Measurements from ENCODE around the gene CFB. TPM values are rescaled to one million over a fixed set of nuclear protein-coding genes. Genes with fewer than 3 reads are reported as not detected.
A peak's percentile ranks its signal among the peaks of the same experiment; 100 is the strongest.

The CFB gene
- total RNA-seq, 6 donors from 2014 or later = 15.0 to 199 (median 58.1) TPM

GRCh38 chr6:31967926-31968320, 22.0 kb downstream of the CFB start:
- 88% methylated on average over 3 of the region's 3 CpGs; no CpG with 5 or more reads in 1 of the 2 donors for WGBS, 2 donors
- no peak for ATAC-seq (ENCODE audit: low FRiP score in 2 of 2)
- no peak overlapping the region for H3K4me3 ChIP-seq
- peaks cover 14 to 29% (median 19%) of the 10 kb centered on the region in 4 donors for H3K4me1 ChIP-seq
- H3K27ac ChIP-seq = no peak overlapping the region
- peaks cover 43 to 81% (median 70%) of the 10 kb centered on the region in 4 donors for H3K36me3 ChIP-seq
- H3K9me3 ChIP-seq = no peaks in the 10 kb centered on the region
- H3K27me3 ChIP-seq = no peaks in the 10 kb centered on the region
- TF ChIP-seq POLR2AphosphoS5 (IDR thresholded peaks at IDR 0.05) = no peak
- TF ChIP-seq EP300 (IDR thresholded peaks at IDR 0.05) = no peak
- TF ChIP-seq POLR2A (IDR thresholded peaks at IDR 0.05) = no peak
- TF ChIP-seq CTCF (IDR thresholded peaks at IDR 0.05) = no peak
- DNase-seq = no peak

DNA sequence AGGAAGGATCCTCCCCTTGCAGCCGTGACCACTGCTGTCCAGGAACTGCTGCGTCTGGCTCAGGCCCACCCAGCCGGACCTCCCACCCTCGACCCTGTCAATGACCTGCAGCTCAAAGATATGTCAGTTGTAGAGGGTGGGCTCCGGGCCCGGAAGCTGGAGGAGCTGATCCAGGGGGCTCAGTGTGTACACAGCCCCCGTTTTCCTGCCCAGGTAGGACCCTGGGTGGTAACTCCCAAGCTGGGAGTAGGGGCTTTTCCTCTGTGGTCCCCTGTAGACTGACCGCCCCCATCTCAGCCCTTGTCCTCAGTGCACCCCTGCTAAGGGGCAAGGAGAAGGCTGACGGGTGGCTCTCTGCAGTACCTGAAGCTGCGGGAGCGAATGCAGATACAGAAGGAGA, 22.4 kb downstream of the CFB start:
- TF ChIP-seq CTCF (IDR thresholded peaks at IDR 0.05) (no peak), EP300 (IDR thresholded peaks at IDR 0.05) (no peak), POLR2AphosphoS5 (IDR thresholded peaks at IDR 0.05) (no peak), POLR2A (IDR thresholded peaks at IDR 0.05) (no peak)
- Histone ChIP-seq H3K4me1 (peaks cover 18 to 33% (median 24%) of the 10 kb centered on the region in 4 donors), H3K36me3 (peaks cover 42 to 77% (median 66%) of the 10 kb centered on the region in 4 donors), H3K27me3 (no peaks in the 10 kb centered on the region), H3K4me3 (no peak overlapping the region), H3K9me3 (no peaks in the 10 kb centered on the region), H3K27ac (no peak overlapping the region)
- 87% methylated on average over 6 to 11 of the region's 11 CpGs for WGBS, 2 donors
- ATAC-seq (ENCODE audit: low FRiP score in 2 of 2) (no peak), DNase-seq (peak in 1 of 2 donors; percentile 47)

GRCh38 chr6:31968791-31969711, 23.2 kb downstream of the CFB start:
- H3K27ac ChIP-seq = no peak overlapping the region
- TF ChIP-seq CTCF (IDR thresholded peaks at IDR 0.05) = no peak
- no peak for TF ChIP-seq EP300 (IDR thresholded peaks at IDR 0.05)
- no peak for TF ChIP-seq POLR2A (IDR thresholded peaks at IDR 0.05)
- TF ChIP-seq POLR2AphosphoS5 (IDR thresholded peaks at IDR 0.05) = no peak

DNA sequence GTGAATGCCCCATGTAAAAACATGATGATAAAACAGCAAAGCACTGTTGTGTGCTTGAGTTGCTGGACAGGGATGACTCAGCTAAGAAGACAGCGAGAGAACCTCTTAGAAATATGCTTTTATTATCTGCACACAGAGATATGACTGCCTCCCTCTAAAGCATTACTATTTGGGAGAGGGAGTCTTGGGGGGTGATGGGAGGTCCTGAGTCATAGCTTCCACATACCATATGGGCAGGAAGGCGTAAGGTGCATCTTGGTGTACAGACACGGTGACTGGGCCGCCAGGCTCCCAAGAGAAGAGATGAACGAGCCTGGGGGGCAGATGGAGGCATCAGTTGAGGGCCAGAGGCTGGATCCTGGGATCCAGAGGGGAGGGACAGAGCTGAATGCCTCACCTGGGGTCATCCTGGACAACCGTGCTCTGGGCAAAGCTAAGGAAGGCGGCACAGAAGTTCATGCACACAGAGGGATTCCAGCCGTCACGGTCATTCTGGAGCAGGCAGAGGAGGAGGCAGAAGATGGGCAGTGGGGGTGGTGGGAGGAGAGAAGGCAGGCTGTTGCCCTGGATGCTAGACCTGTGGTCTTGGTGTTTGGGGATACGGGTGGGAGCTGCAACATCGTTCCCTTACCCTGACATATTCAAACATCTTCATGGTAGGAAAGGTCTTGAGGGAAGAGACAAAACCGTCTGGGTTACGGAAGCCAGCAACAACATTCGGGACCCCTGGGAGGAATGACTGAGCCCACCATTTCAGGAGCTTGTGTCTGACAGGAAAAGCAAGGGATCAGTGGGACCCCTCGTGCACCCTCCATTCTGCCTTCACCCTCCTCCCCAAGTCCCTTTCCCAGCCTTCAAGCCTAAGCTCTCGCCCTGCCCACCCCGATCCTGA, 24.1 kb downstream of the CFB start:
- Histone ChIP-seq H3K27ac (peak overlapping the region in 2 of 4 donors; percentile 96 to 97), H3K27me3 (no peaks in the 10 kb centered on the region), H3K36me3 (peaks cover 28 to 63% (median 52%) of the 10 kb centered on the region in 4 donors), H3K4me3 (peak overlapping the region in 1 of 4 donors; percentile 79), H3K9me3 (no peaks in the 10 kb centered on the region), H3K4me1 (peaks cover 24 to 47% (median 30%) of the 10 kb centered on the region in 4 donors)
- ATAC-seq (ENCODE audit: low FRiP score in 2 of 2) = no peak
- DNase-seq = no peak
- TF ChIP-seq CTCF (IDR thresholded peaks at IDR 0.05) = no peak
- no peak for TF ChIP-seq POLR2A (IDR thresholded peaks at IDR 0.05)
- TF ChIP-seq EP300 (IDR thresholded peaks at IDR 0.05) = no peak
- TF ChIP-seq POLR2AphosphoS5 (IDR thresholded peaks at IDR 0.05) = no peak
- WGBS, 2 donors = 76 to 86% methylated on average over 17 of the region's 17 CpGs

More at GRCh38 chr6:31968791-31969711, 23.2 kb downstream of the CFB start:
- Histone ChIP-seq H3K4me3 (no peak overlapping the region), H3K9me3 (no peaks in the 10 kb centered on the region), H3K27me3 (no peaks in the 10 kb centered on the region), H3K4me1 (peaks cover 24 to 40% (median 30%) of the 10 kb centered on the region in 4 donors), H3K36me3 (peaks cover 36 to 72% (median 59%) of the 10 kb centered on the region in 4 donors)
- 91 to 94% methylated on average over 19 to 22 of the region's 23 CpGs for WGBS, 2 donors
- ATAC-seq (ENCODE audit: low FRiP score in 2 of 2) (no peak), DNase-seq (peak in 1 of 2 donors; percentile 50)
